ENCODE results near the gene CENPN.

CENPN gene

GRCh38 chr16:81061307-81061640, 54.3 kb downstream of the CENPN start:
- no peaks in the 10 kb centered on the region for H3K4me1 ChIP-seq (ENCODE audit: low read length)
- DNase-seq, result no peak
- H4K20me1 ChIP-seq (ENCODE audit: insufficient read depth, low read length), result no peaks in the 10 kb centered on the region
- TF ChIP-seq EZH2phosphoT487 (IDR thresholded peaks at IDR 0.05; ENCODE audit: low read length) (no peak), CTCF (IDR thresholded peaks at IDR 0.05; ENCODE audit: low read length) (no peak)
- H3K4me3 ChIP-seq (ENCODE audit: low read length), result no peak overlapping the region
- no peaks in the 10 kb centered on the region for H3F3A ChIP-seq (ENCODE audit: insufficient read depth, low read length)
- no peak overlapping the region for H3K9ac ChIP-seq (ENCODE audit: low read length)
- H2AFZ ChIP-seq (ENCODE audit: low read length), result no peak overlapping the region
- no peaks in the 10 kb centered on the region for H3K9me3 ChIP-seq (replicated peaks; ENCODE audit: insufficient read depth, low read length)
- H3K9me2 ChIP-seq (replicated peaks; ENCODE audit: insufficient read depth, low read length), result no peaks in the 10 kb centered on the region
- no peak overlapping the region for H3K27ac ChIP-seq (ENCODE audit: low read length)
- no peaks in the 10 kb centered on the region for H3K79me2 ChIP-seq (ENCODE audit: low read length)
- no peaks in the 10 kb centered on the region for H3K36me3 ChIP-seq (replicated peaks; ENCODE audit: insufficient read depth, low read length)
- no peaks in the 10 kb centered on the region for H3K27me3 ChIP-seq (replicated peaks; ENCODE audit: insufficient read depth, low read length)
- no peak overlapping the region for H3K4me2 ChIP-seq (ENCODE audit: low read depth, low read length)

- Histone ChIP-seq H3K27ac (ENCODE audit: low read length) (no peak overlapping the region), H3F3A (ENCODE audit: insufficient read depth, low read length) (no peaks in the 10 kb centered on the region), H3K4me2 (ENCODE audit: low read depth, low read length) (no peak overlapping the region), H3K79me2 (ENCODE audit: low read length) (no peaks in the 10 kb centered on the region), H3K27me3 (replicated peaks; ENCODE audit: insufficient read depth, low read length) (no peaks in the 10 kb centered on the region), H2AFZ (ENCODE audit: low read length) (no peak overlapping the region), H3K9me2 (replicated peaks; ENCODE audit: insufficient read depth, low read length) (no peaks in the 10 kb centered on the region), H4K20me1 (ENCODE audit: insufficient read depth, low read length) (no peaks in the 10 kb centered on the region), H3K36me3 (replicated peaks; ENCODE audit: insufficient read depth, low read length) (no peaks in the 10 kb centered on the region), H3K9me3 (replicated peaks; ENCODE audit: insufficient read depth, low read length) (no peaks in the 10 kb centered on the region), H3K4me3 (ENCODE audit: low read length) (no peak overlapping the region), H3K4me1 (ENCODE audit: low read length) (no peaks in the 10 kb centered on the region), H3K9ac (ENCODE audit: low read length) (no peak overlapping the region)
- TF ChIP-seq EZH2 (optimal IDR thresholded peaks at IDR 0.05; ENCODE audit: low read depth, low read length) (no peak), CTCF (IDR thresholded peaks at IDR 0.05; ENCODE audit: low read length) (no peak), EZH2phosphoT487 (IDR thresholded peaks at IDR 0.05; ENCODE audit: low read length) (no peak)
- DNase-seq, result no peak
Observed at GRCh38 chr16:81061871-81062608, 55.0 kb downstream of the CENPN start.

GRCh38 chr16:81066681-81067080, 59.7 kb downstream of the CENPN start:
- H3K9me3 ChIP-seq (replicated peaks; ENCODE audit: insufficient read depth, low read length), result no peaks in the 10 kb centered on the region
- H3K4me1 ChIP-seq (ENCODE audit: low read length), result no peaks in the 10 kb centered on the region
- TF ChIP-seq CTCF (IDR thresholded peaks at IDR 0.05; ENCODE audit: low read length), result no peak
- TF ChIP-seq EZH2phosphoT487 (IDR thresholded peaks at IDR 0.05; ENCODE audit: low read length), result no peak
- no peak for TF ChIP-seq EZH2 (optimal IDR thresholded peaks at IDR 0.05; ENCODE audit: low read depth, low read length)
- no peak overlapping the region for H3K27ac ChIP-seq (ENCODE audit: low read length)
- no peaks in the 10 kb centered on the region for H4K20me1 ChIP-seq (ENCODE audit: insufficient read depth, low read length)
- no peaks in the 10 kb centered on the region for H3K9me2 ChIP-seq (replicated peaks; ENCODE audit: insufficient read depth, low read length)
- no peak overlapping the region for H2AFZ ChIP-seq (ENCODE audit: low read length)
- no peak for DNase-seq
- no peak overlapping the region for H3K9ac ChIP-seq (ENCODE audit: low read length)
- no peaks in the 10 kb centered on the region for H3K36me3 ChIP-seq (replicated peaks; ENCODE audit: insufficient read depth, low read length)
- no peak overlapping the region for H3K4me3 ChIP-seq (ENCODE audit: low read length)
- no peaks in the 10 kb centered on the region for H3K79me2 ChIP-seq (ENCODE audit: low read length)
- H3K4me2 ChIP-seq (ENCODE audit: low read depth, low read length), result no peak overlapping the region
- H3F3A ChIP-seq (ENCODE audit: insufficient read depth, low read length), result no peaks in the 10 kb centered on the region
- H3K27me3 ChIP-seq (replicated peaks; ENCODE audit: insufficient read depth, low read length), result no peaks in the 10 kb centered on the region
